ENCODE results near the gene PRKG1. TPM values are rescaled to one million over a fixed set of nuclear protein-coding genes. Genes with fewer than 3 reads are reported as not detected.
A peak's percentile ranks its signal among the peaks of the same experiment; 100 is the strongest.

Gene PRKG1
- total RNA-seq, 2 donors from 2014 or later, result 8.1 to 16.6 TPM

DNA sequence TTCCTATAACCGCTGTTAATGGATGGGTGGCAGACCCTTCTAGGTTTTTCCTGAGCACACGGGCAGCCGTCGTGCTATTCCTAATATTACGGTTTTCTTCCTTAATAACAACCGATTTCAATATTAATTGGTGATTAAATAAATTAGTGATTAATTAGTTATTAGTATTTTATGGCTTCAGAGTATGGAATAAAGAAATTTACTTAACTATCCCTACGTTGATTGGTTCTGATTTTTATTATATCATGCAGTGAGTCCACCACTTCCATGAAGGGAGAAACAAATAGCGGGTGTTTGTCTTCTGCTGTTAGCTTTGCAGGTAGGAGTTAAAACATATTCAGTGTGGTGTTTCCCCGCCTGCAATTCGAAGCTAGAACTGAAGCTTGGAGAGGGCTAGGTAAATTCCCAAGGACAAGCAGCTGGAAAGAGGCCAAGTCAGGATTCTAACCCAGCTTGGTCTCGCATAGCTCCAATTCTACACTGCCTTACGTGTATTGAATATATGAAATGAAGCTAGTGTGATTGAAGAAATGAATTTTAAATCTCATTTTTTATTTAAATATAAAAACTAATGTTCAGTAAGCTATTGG lies 626.0 kb downstream of the PRKG1 start:
- Histone ChIP-seq H3K27me3 (no peaks in the 10 kb centered on the region), H3K9me3 (no peaks in the 10 kb centered on the region), H3K36me3 (no peaks in the 10 kb centered on the region), H3K4me1 (peaks cover 7% of the 10 kb centered on the region), H3K27ac (peak overlapping the region; percentile 79), H3K4me3 (peak overlapping the region; percentile 64), H3K9ac (ENCODE audit: low read depth in 2 of 2, low read length in 2 of 2) (peak overlapping the region in 1 of 2 donors; percentile 91)
- TF ChIP-seq, protein P1, sequence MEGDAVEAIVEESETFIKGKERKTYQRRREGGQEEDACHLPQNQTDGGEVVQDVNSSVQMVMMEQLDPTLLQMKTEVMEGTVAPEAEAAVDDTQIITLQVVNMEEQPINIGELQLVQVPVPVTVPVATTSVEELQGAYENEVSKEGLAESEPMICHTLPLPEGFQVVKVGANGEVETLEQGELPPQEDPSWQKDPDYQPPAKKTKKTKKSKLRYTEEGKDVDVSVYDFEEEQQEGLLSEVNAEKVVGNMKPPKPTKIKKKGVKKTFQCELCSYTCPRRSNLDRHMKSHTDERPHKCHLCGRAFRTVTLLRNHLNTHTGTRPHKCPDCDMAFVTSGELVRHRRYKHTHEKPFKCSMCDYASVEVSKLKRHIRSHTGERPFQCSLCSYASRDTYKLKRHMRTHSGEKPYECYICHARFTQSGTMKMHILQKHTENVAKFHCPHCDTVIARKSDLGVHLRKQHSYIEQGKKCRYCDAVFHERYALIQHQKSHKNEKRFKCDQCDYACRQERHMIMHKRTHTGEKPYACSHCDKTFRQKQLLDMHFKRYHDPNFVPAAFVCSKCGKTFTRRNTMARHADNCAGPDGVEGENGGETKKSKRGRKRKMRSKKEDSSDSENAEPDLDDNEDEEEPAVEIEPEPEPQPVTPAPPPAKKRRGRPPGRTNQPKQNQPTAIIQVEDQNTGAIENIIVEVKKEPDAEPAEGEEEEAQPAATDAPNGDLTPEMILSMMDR (IDR thresholded peaks at IDR 0.05), result no peak
- intact Hi-C loops (cut with DNase I), result no loop called here
- peak; percentile 40 for DNase-seq

DNA sequence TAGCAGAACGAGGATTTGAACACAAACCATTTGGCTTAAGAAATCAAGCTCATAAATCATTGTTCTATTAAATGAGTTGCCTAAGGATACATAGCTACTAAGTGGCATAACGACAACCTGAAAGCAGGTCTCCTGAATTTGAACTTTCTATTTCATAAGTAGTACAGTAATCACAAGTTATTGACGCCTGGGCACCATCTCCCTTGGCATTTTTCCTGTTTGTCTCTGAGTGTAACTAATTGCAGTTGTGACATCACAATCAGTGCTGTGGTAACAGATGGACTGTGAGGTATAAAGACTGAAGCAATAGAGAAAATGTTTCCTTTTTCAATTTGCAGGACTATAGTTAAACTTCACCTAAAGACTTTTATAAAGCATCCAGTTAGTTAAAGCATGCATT lies 631.5 kb downstream of the PRKG1 start:
- no peak overlapping the region for H3K27ac ChIP-seq
- no peak overlapping the region for H3K9ac ChIP-seq (ENCODE audit: low read depth in 2 of 2, low read length in 2 of 2)
- TF ChIP-seq, protein P1 (IDR thresholded peaks at IDR 0.05), result no peak
- no peaks in the 10 kb centered on the region for H3K9me3 ChIP-seq
- intact Hi-C loops (cut with DNase I), result no loop called here
- H3K27me3 ChIP-seq, result no peaks in the 10 kb centered on the region
- H3K4me3 ChIP-seq, result no peak overlapping the region
- no peak for DNase-seq
- no peaks in the 10 kb centered on the region for H3K36me3 ChIP-seq
- H3K4me1 ChIP-seq, result no peaks in the 10 kb centered on the region

DNA sequence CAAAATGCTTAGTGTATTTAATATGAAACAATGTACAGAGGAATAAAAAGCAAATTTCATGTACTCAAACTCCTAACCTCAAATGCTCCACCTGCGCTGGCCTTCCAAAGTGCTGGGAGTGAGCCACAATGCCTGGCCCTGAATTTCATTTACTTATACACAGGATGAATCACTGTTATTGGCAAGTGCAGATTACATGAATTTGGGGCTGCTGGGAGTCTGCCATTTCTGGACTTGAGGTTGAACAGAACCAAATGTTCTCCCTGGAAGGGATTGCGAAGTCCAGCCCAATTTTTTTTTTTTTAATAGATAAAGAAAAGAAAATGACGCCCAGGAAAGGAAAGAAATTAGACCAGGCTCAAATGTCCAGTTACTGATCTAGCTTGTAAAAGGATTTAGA lies 631.9 kb downstream of the PRKG1 start:
- no peaks in the 10 kb centered on the region for H3K4me1 ChIP-seq
- DNase-seq, result peak; percentile 45
- H3K27ac ChIP-seq, result no peak overlapping the region
- H3K9ac ChIP-seq (ENCODE audit: low read depth in 2 of 2, low read length in 2 of 2), result no peak overlapping the region
- TF ChIP-seq, protein P1 (IDR thresholded peaks at IDR 0.05), result no peak
- no peaks in the 10 kb centered on the region for H3K27me3 ChIP-seq
- H3K4me3 ChIP-seq, result no peak overlapping the region
- no peaks in the 10 kb centered on the region for H3K9me3 ChIP-seq
- intact Hi-C loops (cut with DNase I), result no loop called here
- no peaks in the 10 kb centered on the region for H3K36me3 ChIP-seq

DNA sequence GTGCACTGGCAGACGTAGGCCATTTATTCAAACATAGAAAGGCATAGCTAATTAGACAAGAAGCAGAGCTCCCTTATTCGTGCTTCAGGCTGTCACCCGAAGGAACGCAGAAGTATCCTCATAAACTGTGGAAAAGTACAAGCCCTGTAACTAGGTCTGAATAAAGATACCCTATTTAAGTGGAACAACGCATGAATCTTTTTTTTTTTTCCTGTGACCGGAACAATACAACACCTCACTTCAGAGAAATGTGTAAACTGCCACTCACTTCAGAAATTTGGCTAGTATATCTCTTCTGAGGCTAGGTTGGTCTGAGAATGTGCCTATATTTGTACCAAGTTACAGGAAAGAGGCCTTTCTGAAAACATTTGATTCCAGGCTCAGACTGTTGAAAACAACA lies 633.1 kb downstream of the PRKG1 start:
- no peaks in the 10 kb centered on the region for H3K36me3 ChIP-seq
- no peak overlapping the region for H3K27ac ChIP-seq
- intact Hi-C loops (cut with DNase I), result no loop called here
- H3K27me3 ChIP-seq, result no peaks in the 10 kb centered on the region
- no peaks in the 10 kb centered on the region for H3K4me1 ChIP-seq
- no peaks in the 10 kb centered on the region for H3K9me3 ChIP-seq
- no peak overlapping the region for H3K9ac ChIP-seq (ENCODE audit: low read depth in 2 of 2, low read length in 2 of 2)
- H3K4me3 ChIP-seq, result no peak overlapping the region
- no peak for DNase-seq
- TF ChIP-seq, protein P1 (IDR thresholded peaks at IDR 0.05), result no peak

DNA sequence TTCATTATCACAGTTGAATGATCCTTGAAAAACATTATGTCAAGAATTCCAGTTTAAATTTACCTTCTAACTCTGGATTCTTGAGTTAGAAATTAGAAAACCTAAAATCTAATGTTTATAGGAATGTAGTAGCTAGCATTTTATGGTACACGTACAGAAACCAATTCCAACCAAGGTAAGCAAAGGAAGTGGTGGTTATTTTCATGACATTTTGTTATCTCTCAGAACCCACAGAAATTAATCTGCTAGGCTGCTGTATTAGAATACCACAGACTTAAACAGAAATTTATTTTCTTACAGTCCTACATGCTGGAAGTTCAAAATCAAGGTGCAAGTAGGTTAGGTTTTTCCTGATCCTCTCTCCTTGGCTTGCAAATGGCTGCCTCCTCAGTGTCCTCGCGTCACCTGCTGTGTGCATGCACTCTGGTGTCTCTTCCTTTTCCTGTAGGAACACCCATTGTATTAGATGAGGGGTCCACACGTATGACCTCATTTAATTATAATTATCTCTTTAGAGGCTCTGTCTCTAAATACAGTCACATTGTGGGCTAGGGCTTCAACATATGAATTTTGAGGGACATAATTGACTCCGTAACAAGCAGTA lies 633.6 kb downstream of the PRKG1 start:
- intact Hi-C loops (cut with DNase I), result no loop called here
- Histone ChIP-seq H3K36me3 (no peaks in the 10 kb centered on the region), H3K4me1 (no peaks in the 10 kb centered on the region), H3K27ac (no peak overlapping the region), H3K27me3 (no peaks in the 10 kb centered on the region), H3K4me3 (no peak overlapping the region), H3K9ac (ENCODE audit: low read depth in 2 of 2, low read length in 2 of 2) (no peak overlapping the region), H3K9me3 (no peaks in the 10 kb centered on the region)
- TF ChIP-seq, protein P1 (IDR thresholded peaks at IDR 0.05), result no peak
- DNase-seq, result no peak

All from colonic mucosa (tissue), 4 donors.